Type B pancreatic cell (in vitro differentiated cells): ENCODE data around the gene NFE2L3. TPM values are rescaled to one million over a fixed set of nuclear protein-coding genes. Genes with fewer than 3 reads are reported as not detected.
"Not testable (repeated sequence)": the region's sequence is repeated elsewhere in the genome, so short reads cannot be mapped to it uniquely, and the experiment has no call there.

ENCODE experiments used
- DNase-seq: peaks from one replicate; pipeline ENCODE4 v3.0.0; 2021; ENCODE audit warnings: mixed read lengths; ENCODE audit not compliant: unreplicated experiment; ENCODE audit errors: extremely low spot score
- H3K27ac Mint-ChIP-seq: 2 replicates; pipeline ENCODE4 v1.8.0; 2021; ENCODE audit warnings: mild to moderate bottlenecking, mixed read lengths
- H3K27me3 Mint-ChIP-seq: 2 replicates; pipeline ENCODE4 v1.8.0; 2021; ENCODE audit warnings: mixed read lengths
- H3K36me3 Mint-ChIP-seq: 2 replicates; pipeline ENCODE4 v1.8.0; 2021; ENCODE audit warnings: mixed read lengths
- H3K4me1 Mint-ChIP-seq: one replicate; pipeline ENCODE4 v1.8.0; 2021; ENCODE audit warnings: mixed read lengths; ENCODE audit not compliant: unreplicated experiment
- H3K4me3 Mint-ChIP-seq: 2 replicates; pipeline ENCODE4 v1.8.0; 2021; ENCODE audit warnings: mild to moderate bottlenecking, mixed read lengths
- H3K9me3 Mint-ChIP-seq: 2 replicates; pipeline ENCODE4 v1.8.0; 2021; ENCODE audit warnings: mixed read lengths
- CTCF ChIP-seq: fragments of 200-600 bp; sonication (generic); conservative IDR thresholded peaks from 2 replicates; pipeline ENCODE4 v1.5.0; 2021; ENCODE audit warnings: antibody characterized with exemption, mild to moderate bottlenecking
- total RNA-seq: library from RNA; stranded (reverse); gene quantifications from 2 replicates; pipeline ENCODE4 v1.2.1, GENCODE V29; 2021; ENCODE audit warnings: low replicate concordance

NFE2L3 gene
- total RNA-seq, 1 donor from 2014 or later, result 6.5 TPM

GRCh38 chr7:26143298-26144048 lies 8.5 kb upstream of the NFE2L3 start:
- DNase-seq, result no peak
- no peak overlapping the region for H3K4me3 Mint-ChIP-seq
- no peaks in the 10 kb centered on the region for H3K36me3 Mint-ChIP-seq
- no peaks in the 10 kb centered on the region for H3K4me1 Mint-ChIP-seq
- no peak for TF ChIP-seq CTCF
- H3K27ac Mint-ChIP-seq, result no peak overlapping the region
- no peaks in the 10 kb centered on the region for H3K9me3 Mint-ChIP-seq
- peaks cover 2% of the 10 kb centered on the region for H3K27me3 Mint-ChIP-seq

GRCh38 chr7:26144184-26145080 lies 7.6 kb upstream of the NFE2L3 start:
- no peak for DNase-seq
- Mint-ChIP-seq H3K27ac (no peak overlapping the region), H3K27me3 (peaks cover 2% of the 10 kb centered on the region), H3K36me3 (no peaks in the 10 kb centered on the region), H3K9me3 (no peaks in the 10 kb centered on the region), H3K4me3 (no peak overlapping the region), H3K4me1 (no peaks in the 10 kb centered on the region)
- no peak for TF ChIP-seq CTCF

GRCh38 chr7:26145238-26145637 lies 6.8 kb upstream of the NFE2L3 start:
- no peaks in the 10 kb centered on the region for H3K4me1 Mint-ChIP-seq
- H3K36me3 Mint-ChIP-seq, result no peaks in the 10 kb centered on the region
- peaks cover 7% of the 10 kb centered on the region for H3K27me3 Mint-ChIP-seq
- H3K4me3 Mint-ChIP-seq, result no peak overlapping the region
- no peak for TF ChIP-seq CTCF
- H3K27ac Mint-ChIP-seq, result no peak overlapping the region
- no peaks in the 10 kb centered on the region for H3K9me3 Mint-ChIP-seq
- no peak for DNase-seq

GRCh38 chr7:26147030-26147429 lies 5.0 kb upstream of the NFE2L3 start:
- Mint-ChIP-seq H3K9me3 (no peaks in the 10 kb centered on the region), H3K4me3 (no peak overlapping the region), H3K4me1 (no peaks in the 10 kb centered on the region), H3K27ac (no peak overlapping the region), H3K36me3 (no peaks in the 10 kb centered on the region), H3K27me3 (peaks cover 24% of the 10 kb centered on the region)
- DNase-seq, result no peak
- no peak for TF ChIP-seq CTCF

GRCh38 chr7:26147646-26148306 lies 4.2 kb upstream of the NFE2L3 start:
- not testable (repeated sequence) for DNase-seq, H3K36me3 Mint-ChIP-seq, H3K4me1 Mint-ChIP-seq, H3K27ac Mint-ChIP-seq, H3K4me3 Mint-ChIP-seq, H3K9me3 Mint-ChIP-seq
- peaks cover 24% of the 10 kb centered on the region for H3K27me3 Mint-ChIP-seq

GRCh38 chr7:26148307-26148700 lies 3.7 kb upstream of the NFE2L3 start:
- H3K27ac Mint-ChIP-seq, H3K9me3 Mint-ChIP-seq, H3K36me3 Mint-ChIP-seq, H3K4me3 Mint-ChIP-seq, H3K4me1 Mint-ChIP-seq, DNase-seq: not testable (repeated sequence)
- H3K27me3 Mint-ChIP-seq, result peaks cover 28% of the 10 kb centered on the region
